Right ventricle myocardium inferior (tissue), 1 donor: ENCODE measurements around the gene DCDC1. TPM values are rescaled to one million over a fixed set of nuclear protein-coding genes. Genes with fewer than 3 reads are reported as not detected.

Experiments used
- ATAC-seq: fragments of 200-7000 bp; cut with Tn5 transposase; one replicate; pipeline ENCODE4 v1.9.1; 2020; ENCODE audit warnings: mild to moderate bottlenecking, moderate library complexity
- DNase-seq: peaks from one replicate; pipeline ENCODE4 v3.0.0; 2021; ENCODE audit errors: missing footprints
- intact Hi-C: fragments of 100-400 bp; cut with DNase I; formaldehyde crosslinking; loops from one replicate; pipeline ENCODE4 v1.11.0; 2022
- total RNA-seq: library from RNA; stranded (reverse); fragmentation: NEBNext Ultra II Directional; extraction: Animal tissue kit (Norgen Biotek cat#: 25700); gene quantifications from one replicate; pipeline ENCODE4 v1.2.1, GENCODE V29; 2021
- donor health status: DM: no; HTN: yes; CAD: no; lungs with severe emphysema.

The DCDC1 gene
- total RNA-seq, 1 donor from 2014 or later: 0.19 TPM

- intact Hi-C loops: no loop called here
- DNase-seq (no peak), ATAC-seq (no peak)
Observed at GRCh38 chr11:30830681-30831080, 538.9 kb downstream of the DCDC1 start.

- ATAC-seq (no peak), DNase-seq (no peak)
- intact Hi-C loops: no loop called here
Observed at GRCh38 chr11:30826911-30827310, 542.6 kb downstream of the DCDC1 start.

- ATAC-seq (no peak), DNase-seq (no peak)
- intact Hi-C loops: no loop called here
Observed at GRCh38 chr11:30825723-30826122, 543.8 kb downstream of the DCDC1 start.

GRCh38 chr11:30823119-30823518 is 546.4 kb downstream of the DCDC1 start:
- ATAC-seq (no peak), DNase-seq (no peak)
- intact Hi-C loops: no loop called here

- intact Hi-C loops: no loop called here
- ATAC-seq: no peak
- DNase-seq: no peak
Observed at GRCh38 chr11:30821438-30821965, 548.0 kb downstream of the DCDC1 start.

- no peak for ATAC-seq
- intact Hi-C loops: no loop called here
- no peak for DNase-seq
Observed at GRCh38 chr11:30818721-30819120, 550.8 kb downstream of the DCDC1 start.

- ATAC-seq: no peak
- no peak for DNase-seq
- intact Hi-C loops: no loop called here
Observed at GRCh38 chr11:30816959-30817880, 552.3 kb downstream of the DCDC1 start.

GRCh38 chr11:30815619-30816018 is 553.9 kb downstream of the DCDC1 start:
- DNase-seq (no peak), ATAC-seq (no peak)
- intact Hi-C loops: no loop called here

GRCh38 chr11:30814737-30815136 is 554.8 kb downstream of the DCDC1 start:
- no peak for ATAC-seq
- no peak for DNase-seq
- intact Hi-C loops: loop anchor here (5.0 kb wide), 1 partner anchor 217 kb away; no protein-coding TSS in a partner anchor

Other genes starting within 250 kb of the DCDC1 start
- 15.8 TPM for gene DNAJC24, start 121 bp upstream of the DCDC1 start, total RNA-seq
- 26.5 TPM for gene IMMP1L, start 139.9 kb upstream of the DCDC1 start, total RNA-seq
- gene ELP4, start 140.0 kb upstream of the DCDC1 start, total RNA-seq: 16.0 TPM